Posterior cingulate gyrus (tissue), 11 donors: ENCODE results near the gene TRAF3IP3.

Experiments used
- DNase-seq, 10 donors: peaks; one replicate each; pipeline versions ENCODE4 v3.0.0 to v3.0.0-alpha.2; 2020 to 2021; ENCODE audit warnings: mixed read lengths in 3 of 10
- intact Hi-C: fragments of 100-400 bp; cut with DNase I; formaldehyde crosslinking; loops from one replicate; pipeline ENCODE4 v1.15.1; 2023

The TRAF3IP3 gene

GRCh38 chr1:209761011-209761635, 5.3 kb downstream of the TRAF3IP3 start:
- intact Hi-C loops: no loop called here
- no peak for DNase-seq

- DNase-seq: no peak
- intact Hi-C loops: no loop called here
Observed at GRCh38 chr1:209766051-209766450, 10.2 kb downstream of the TRAF3IP3 start.

- intact Hi-C loops: no loop called here
- no peak for DNase-seq
Observed at GRCh38 chr1:209767096-209767495, 11.2 kb downstream of the TRAF3IP3 start.

GRCh38 chr1:209767706-209768105, 11.9 kb downstream of the TRAF3IP3 start:
- no peak for DNase-seq
- intact Hi-C loops: no loop called here

- no peak for DNase-seq
- intact Hi-C loops: no loop called here
Observed at GRCh38 chr1:209768354-209768774, 12.5 kb downstream of the TRAF3IP3 start.

GRCh38 chr1:209769171-209769904, 13.5 kb downstream of the TRAF3IP3 start:
- DNase-seq: peak in 2 of 10 donors; percentile 14 to 73
- intact Hi-C loops: no loop called here

- no peak for DNase-seq
Observed at GRCh38 chr1:209769971-209770370, 14.1 kb downstream of the TRAF3IP3 start.

GRCh38 chr1:209770636-209771415, 15.0 kb downstream of the TRAF3IP3 start:
- DNase-seq: peak in 1 of 10 donors; percentile 57
- intact Hi-C loops: no loop called here

More at GRCh38 chr1:209769971-209770370, 14.1 kb downstream of the TRAF3IP3 start:
- intact Hi-C loops: no loop called here

- intact Hi-C loops: no loop called here
- DNase-seq: no peak
Observed at GRCh38 chr1:209772126-209772525, 16.3 kb downstream of the TRAF3IP3 start.

- intact Hi-C loops: no loop called here
- no peak for DNase-seq
Observed at GRCh38 chr1:209774592-209774991, 18.7 kb downstream of the TRAF3IP3 start.

- no peak for DNase-seq
- intact Hi-C loops: no loop called here
Observed at GRCh38 chr1:209775678-209776077, 19.8 kb downstream of the TRAF3IP3 start.

GRCh38 chr1:209777587-209777986, 21.7 kb downstream of the TRAF3IP3 start:
- intact Hi-C loops: no loop called here
- DNase-seq: no peak

- intact Hi-C loops: no loop called here
- no peak for DNase-seq
Observed at GRCh38 chr1:209778102-209778501, 22.2 kb downstream of the TRAF3IP3 start.

GRCh38 chr1:209780268-209780667, 24.4 kb downstream of the TRAF3IP3 start:
- no peak for DNase-seq

GRCh38 chr1:209783386-209783785, 27.5 kb downstream of the TRAF3IP3 start:
- intact Hi-C loops: no loop called here
- DNase-seq: no peak

More at GRCh38 chr1:209780268-209780667, 24.4 kb downstream of the TRAF3IP3 start:
- intact Hi-C loops: no loop called here

GRCh38 chr1:209784265-209785169, 28.7 kb downstream of the TRAF3IP3 start, which contains the start of gene C1orf74:
TSS of gene C1orf74 (minus strand) at chr1:209784559. CDS start at chr1:209783634, 925 bp downstream.
- intact Hi-C loops: loop anchor here (2.0 kb wide), 1 partner anchor 42 kb away; the partner anchor contains the start of gene UTP25
- DNase-seq: peak; percentile 97 to 100 (median 99)

- DNase-seq: no peak
Observed at GRCh38 chr1:209785592-209785991, 29.7 kb downstream of the TRAF3IP3 start.

GRCh38 chr1:209786146-209786545, 30.3 kb downstream of the TRAF3IP3 start:
- intact Hi-C loops: no loop called here
- DNase-seq: no peak

More at GRCh38 chr1:209785592-209785991, 29.7 kb downstream of the TRAF3IP3 start:
- intact Hi-C loops: loop anchor here (2.0 kb wide), 1 partner anchor 41 kb away; the partner anchor contains the start of gene UTP25

- intact Hi-C loops: no loop called here
- peak in 1 of 10 donors; percentile 68 for DNase-seq
Observed at GRCh38 chr1:209787551-209787950, 31.7 kb downstream of the TRAF3IP3 start.

- intact Hi-C loops: no loop called here
- no peak for DNase-seq
Observed at GRCh38 chr1:209789245-209789644, 33.4 kb downstream of the TRAF3IP3 start.
